Gastroesophageal sphincter (tissue), 4 donors: ENCODE measurements around the gene GPR142. TPM values are rescaled to one million over a fixed set of nuclear protein-coding genes. Genes with fewer than 3 reads are reported as not detected.

Experiments
- ATAC-seq: fragments of 150-250 bp; one replicate; pipeline ENCODE4 v1.9.1; 2016; ENCODE audit warnings: mild to moderate bottlenecking, moderate library complexity
- H3K27ac ChIP-seq, 4 donors: fragments of 200-600 bp; sonication (generic) in 3 of 4; 1 replicate in 3 of 4; 2 replicates in 1 of 4; pipeline ENCODE4 v1.5.1; 2016 to 2019
- H3K27me3 ChIP-seq: fragments of 200-600 bp; sonication (generic); one replicate; pipeline ENCODE4 v1.5.1; 2019
- H3K36me3 ChIP-seq, 2 donors: fragments of 200-600 bp; sonication (generic); one replicate each; pipeline ENCODE4 v1.5.1; 2019; ENCODE audit warnings: control low read depth in 1 of 2
- H3K4me1 ChIP-seq, 3 donors: fragments of 200-600 bp; sonication (generic); 1 replicate in 2 of 3; 2 replicates in 1 of 3; pipeline ENCODE4 v1.5.1; 2016 to 2019; ENCODE audit warnings: control low read depth in 2 of 3
- H3K4me3 ChIP-seq, 2 donors: fragments of 200-600 bp; sonication (generic); one replicate each; pipeline ENCODE4 v1.5.1; 2019; ENCODE audit warnings: mild to moderate bottlenecking in 1 of 2, moderate library complexity in 1 of 2
- H3K9me3 ChIP-seq, 3 donors: fragments of 200-600 bp; sonication (generic); one replicate each; pipeline ENCODE4 v1.5.1; 2017 to 2019; ENCODE audit warnings: control low read depth in 2 of 3
- CTCF ChIP-seq, 4 experiments: fragments of 200-600 bp in 2 of 4; fragments of 450-650 bp in 2 of 4; sonication (generic) in 1 of 4; IDR thresholded peaks; one replicate each; pipeline ENCODE4 v1.5.1; 2017 to 2019; ENCODE audit warnings: antibody characterized with exemption in 4 of 4, mild to moderate bottlenecking in 2 of 4, moderate library complexity in 2 of 4
- EP300 ChIP-seq: sonication (generic); formaldehyde crosslinking; IDR thresholded peaks from one replicate; pipeline ENCODE4 v1.6.1; 2017; ENCODE audit warnings: antibody characterized with exemption, mild to moderate bottlenecking
- POLR2A ChIP-seq, 2 donors: fragments of 450-650 bp; IDR thresholded peaks; one replicate each; pipeline ENCODE4 v1.6.1; 2017; ENCODE audit warnings: antibody characterized with exemption in 2 of 2, mild to moderate bottlenecking in 2 of 2, moderate library complexity in 1 of 2
- POLR2AphosphoS5 ChIP-seq: sonication (generic); formaldehyde crosslinking; IDR thresholded peaks from one replicate; pipeline ENCODE4 v1.6.1; 2017; ENCODE audit warnings: antibody characterized with exemption
- WGBS, 2 donors: methylation state at CpG; one replicate each; pipeline ENCODE4 v1.1.5; 2018; ENCODE audit warnings: low coverage in 1 of 2; 5-methylcytosine and 5-hydroxymethylcytosine counted together
- total RNA-seq, 4 donors: library from RNA; depleted of rRNA; stranded (reverse); fragments of >200 nt; gene quantifications; one replicate each; pipeline ENCODE4 v1.1.0, GENCODE V29; 2016

GPR142 gene
- total RNA-seq, 4 donors from 2014 or later, result 1.1 TPM; not detected in 3

GRCh38 chr17:74383141-74383540, 15.8 kb downstream of the GPR142 start:
- no peak for ATAC-seq
- Histone ChIP-seq H3K4me1 (peaks cover 4 to 18% (median 11%) of the 10 kb centered on the region in 3 donors), H3K36me3 (no peaks in the 10 kb centered on the region), H3K27me3 (no peaks in the 10 kb centered on the region), H3K27ac (no peak overlapping the region), H3K4me3 (no peak overlapping the region), H3K9me3 (no peaks in the 10 kb centered on the region)
- TF ChIP-seq POLR2AphosphoS5 (no peak), EP300 (no peak), POLR2A (IDR thresholded peaks at IDR 0.05) (no peak), CTCF (IDR thresholded peaks at IDR 0.05) (no peak)
- 65 to 100% methylated on average over 1 to 3 of the region's 5 CpGs for WGBS, 2 donors

- no peaks in the 10 kb centered on the region for H3K27me3 ChIP-seq
- no peak overlapping the region for H3K27ac ChIP-seq
- no peaks in the 10 kb centered on the region for H3K36me3 ChIP-seq
- H3K9me3 ChIP-seq, result no peaks in the 10 kb centered on the region
- H3K4me1 ChIP-seq, result peaks cover 0 to 4% (median 3%) of the 10 kb centered on the region in 3 donors
- ATAC-seq, result no peak
- 88% methylated on average over 2 of the region's 3 CpGs; no CpG with 5 or more reads in 1 of the 2 donors for WGBS, 2 donors
- TF ChIP-seq POLR2AphosphoS5 (no peak), EP300 (no peak), POLR2A (IDR thresholded peaks at IDR 0.05) (no peak), CTCF (IDR thresholded peaks at IDR 0.05) (no peak)
- H3K4me3 ChIP-seq, result no peak overlapping the region
Observed at GRCh38 chr17:74385201-74385600, 17.9 kb downstream of the GPR142 start.

- H3K9me3 ChIP-seq, result no peaks in the 10 kb centered on the region
- ATAC-seq, result no peak
- no peak overlapping the region for H3K4me3 ChIP-seq
- TF ChIP-seq POLR2A (IDR thresholded peaks at IDR 0.05) (no peak), EP300 (no peak), POLR2AphosphoS5 (no peak)
- no peaks in the 10 kb centered on the region for H3K36me3 ChIP-seq
- no peak overlapping the region for H3K27ac ChIP-seq
- no peaks in the 10 kb centered on the region for H3K27me3 ChIP-seq
- no peaks in the 10 kb centered on the region for H3K4me1 ChIP-seq
- 29 to 53% methylated on average over 3 to 8 of the region's 8 CpGs for WGBS, 2 donors
Observed at GRCh38 chr17:74386386-74386785, 19.1 kb downstream of the GPR142 start.

GRCh38 chr17:74387365-74388218, 20.3 kb downstream of the GPR142 start:
- Histone ChIP-seq H3K4me1 (no peaks in the 10 kb centered on the region), H3K27me3 (no peaks in the 10 kb centered on the region), H3K4me3 (no peak overlapping the region), H3K9me3 (no peaks in the 10 kb centered on the region), H3K27ac (no peak overlapping the region), H3K36me3 (no peaks in the 10 kb centered on the region)
- 74 to 90% methylated on average over 3 to 5 of the region's 17 CpGs for WGBS, 2 donors
- no peak for ATAC-seq
- TF ChIP-seq EP300 (no peak), POLR2A (IDR thresholded peaks at IDR 0.05) (no peak), POLR2AphosphoS5 (no peak), CTCF (IDR thresholded peaks at IDR 0.05) (no peak)

GRCh38 chr17:74389084-74389753, 21.9 kb downstream of the GPR142 start:
- H3K27ac ChIP-seq, result no peak overlapping the region
- no peak for ATAC-seq
- TF ChIP-seq CTCF (IDR thresholded peaks at IDR 0.05), result no peak
- no peak for TF ChIP-seq EP300
- no peak for TF ChIP-seq POLR2A (IDR thresholded peaks at IDR 0.05)
- TF ChIP-seq POLR2AphosphoS5, result no peak
- WGBS, 2 donors, result 14 to 79% methylated on average over 1 to 3 of the region's 12 CpGs
- no peaks in the 10 kb centered on the region for H3K4me1 ChIP-seq
- H3K4me3 ChIP-seq, result no peak overlapping the region
- H3K36me3 ChIP-seq, result no peaks in the 10 kb centered on the region
- H3K27me3 ChIP-seq, result no peaks in the 10 kb centered on the region
- no peaks in the 10 kb centered on the region for H3K9me3 ChIP-seq
